ENCODE measurements around the gene MYO1D. TPM values are rescaled to one million over a fixed set of nuclear protein-coding genes. Genes with fewer than 3 reads are reported as not detected.

Gene MYO1D
- total and polyA plus RNA-seq, 2 donors (not counting 1 experiment from before 2014, with no cell fraction given): 5.4 to 26.7 TPM

- Histone ChIP-seq H3K4me2 (replicated peaks; ENCODE audit: low read depth, low read length, poor library complexity, severe bottlenecking) (no peak overlapping the region), H3K27ac (ENCODE audit: low read length in 2 of 2) (no peak overlapping the region), H3K36me3 (replicated peaks in 1 of 2; ENCODE audit: control extremely low read depth in 1 of 2, control insufficient read depth in 1 of 2, extremely low read depth in 1 of 2, insufficient read depth in 2 of 2, low read length in 1 of 2) (no peaks in the 10 kb centered on the region), H3K27me3 (replicated peaks in 1 of 4; ENCODE audit: control extremely low read depth in 1 of 4, control insufficient read depth in 3 of 4, insufficient read depth in 4 of 4, low read length in 3 of 4) (no peaks in the 10 kb centered on the region), H3K79me2 (ENCODE audit: control insufficient read depth, insufficient read depth, low read length) (no peaks in the 10 kb centered on the region), H2AFZ (ENCODE audit: insufficient read depth, low read depth, low read length, poor library complexity, severe bottlenecking) (no peak overlapping the region), H3K9me3 (ENCODE audit: control extremely low read depth in 1 of 3, control insufficient read depth in 2 of 3, insufficient read depth in 1 of 3, low read length in 2 of 3) (no peaks in the 10 kb centered on the region), H3K4me1 (ENCODE audit: control insufficient read depth in 2 of 2, insufficient read depth in 2 of 2, low read length in 2 of 2) (no peaks in the 10 kb centered on the region), H4K20me1 (ENCODE audit: control insufficient read depth, insufficient read depth, low read length, poor library complexity, severe bottlenecking) (no peaks in the 10 kb centered on the region), H3K4me3 (ENCODE audit: control extremely low read depth in 1 of 5, extremely low read depth in 1 of 5, insufficient read depth in 1 of 5, low read depth in 2 of 5, low read length in 4 of 5) (no peak overlapping the region), H3K9ac (ENCODE audit: low read length) (no peak overlapping the region)
- H3K9me3 Mint-ChIP-seq (ENCODE audit: insufficient read depth): no peaks in the 10 kb centered on the region
- H3K27me3 Mint-ChIP-seq: no peaks in the 10 kb centered on the region
- no CpG with 5 or more reads among the region's 1 CpG for WGBS (ENCODE audit: insufficient coverage)
- H3K4me1 Mint-ChIP-seq: no peaks in the 10 kb centered on the region
- DNase-seq: no peak
- intact Hi-C loops (cut with micrococcal nuclease): no loop called here
- H3K27ac Mint-ChIP-seq: no peak overlapping the region
- H3K4me3 Mint-ChIP-seq: no peak overlapping the region
- CTCF ChIA-PET: no interaction called here
- TF ChIP-seq EZH2 (IDR thresholded peaks at IDR 0.05; ENCODE audit: borderline replicate concordance, insufficient read depth, low read depth, low read length, poor library complexity, severe bottlenecking) (no peak), CTCF (IDR thresholded peaks at IDR 0.05) (no peak)
- POLR2A ChIA-PET: no interaction called here
- no peak for ATAC-seq (ENCODE audit: low read depth)
Measured at GRCh38 chr17:32849879-32850278, 27.0 kb downstream of the MYO1D start.

- H3K27me3 ChIP-seq (replicated peaks in 1 of 4; ENCODE audit: control extremely low read depth in 1 of 4, control insufficient read depth in 3 of 4, insufficient read depth in 4 of 4, low read length in 3 of 4): no peaks in the 10 kb centered on the region
- intact Hi-C loops (cut with micrococcal nuclease): no loop called here
- no peaks in the 10 kb centered on the region for H3K36me3 ChIP-seq (replicated peaks in 1 of 2; ENCODE audit: control extremely low read depth in 1 of 2, control insufficient read depth in 1 of 2, extremely low read depth in 1 of 2, insufficient read depth in 2 of 2, low read length in 1 of 2)
- no peaks in the 10 kb centered on the region for H3K79me2 ChIP-seq (ENCODE audit: control insufficient read depth, insufficient read depth, low read length)
- H3K9me3 ChIP-seq (ENCODE audit: control extremely low read depth in 1 of 3, control insufficient read depth in 2 of 3, insufficient read depth in 1 of 3, low read length in 2 of 3): no peaks in the 10 kb centered on the region
- WGBS (ENCODE audit: insufficient coverage): no CpG with 5 or more reads among the region's 2 CpGs
- no peak overlapping the region for H2AFZ ChIP-seq (ENCODE audit: insufficient read depth, low read depth, low read length, poor library complexity, severe bottlenecking)
- no peak overlapping the region for H3K4me3 Mint-ChIP-seq
- no peak for DNase-seq
- ChIA-PET CTCF (no interaction called here), POLR2A (no interaction called here)
- H3K4me1 Mint-ChIP-seq: no peaks in the 10 kb centered on the region
- H3K27ac ChIP-seq (ENCODE audit: low read length in 2 of 2): no peak overlapping the region
- H3K27me3 Mint-ChIP-seq: no peaks in the 10 kb centered on the region
- no peak for TF ChIP-seq CTCF (IDR thresholded peaks at IDR 0.05)
- no peak for TF ChIP-seq EZH2 (IDR thresholded peaks at IDR 0.05; ENCODE audit: borderline replicate concordance, insufficient read depth, low read depth, low read length, poor library complexity, severe bottlenecking)
- no peaks in the 10 kb centered on the region for H3K4me1 ChIP-seq (ENCODE audit: control insufficient read depth in 2 of 2, insufficient read depth in 2 of 2, low read length in 2 of 2)
- no peak overlapping the region for H3K27ac Mint-ChIP-seq
- no peak overlapping the region for H3K9ac ChIP-seq (ENCODE audit: low read length)
- H3K4me2 ChIP-seq (replicated peaks; ENCODE audit: low read depth, low read length, poor library complexity, severe bottlenecking): no peak overlapping the region
- no peak overlapping the region for H3K4me3 ChIP-seq (ENCODE audit: control extremely low read depth in 1 of 5, extremely low read depth in 1 of 5, insufficient read depth in 1 of 5, low read depth in 2 of 5, low read length in 4 of 5)
- no peak for ATAC-seq (ENCODE audit: low read depth)
- no peaks in the 10 kb centered on the region for H3K9me3 Mint-ChIP-seq (ENCODE audit: insufficient read depth)
- H4K20me1 ChIP-seq (ENCODE audit: control insufficient read depth, insufficient read depth, low read length, poor library complexity, severe bottlenecking): no peaks in the 10 kb centered on the region
Measured at GRCh38 chr17:32847977-32848376, 28.9 kb downstream of the MYO1D start.
